Activated CD8-positive, alpha-beta T cell treated with anti-CD3 and anti-CD28 coated beads, Interleukin-2, amount 10 ng/mL, durations not matched to agents 7 days and 5 days (primary cell): ENCODE results near the gene COL4A6. TPM values are rescaled to one million over a fixed set of nuclear protein-coding genes. Genes with fewer than 3 reads are reported as not detected.
"Not testable (repeated sequence)": the region's sequence is repeated elsewhere in the genome, so short reads cannot be mapped to it uniquely, and the experiment has no call there.

Experiments
- ATAC-seq: fragments of 150-1000 bp; cut with Tn5 transposase; one replicate; pipeline ENCODE4 v1.10.0; 2021; ENCODE audit warnings: moderate library complexity
- CTCF ChIA-PET: fragments of 350-600 bp; sonication (Branson Sonifier 250); formaldehyde crosslinking; loops from one replicate; lab custom pipeline; 2021; ENCODE audit warnings: antibody characterized with exemption; lab: Charles Lee
- POLR2A ChIA-PET: fragments of 350-600 bp; sonication (Branson Sonifier 250); formaldehyde crosslinking; loops from one replicate; lab custom pipeline; 2021; ENCODE audit warnings: antibody characterized with exemption; lab: Charles Lee
- DNase-seq: peaks from one replicate; pipeline ENCODE4 v3.0.0-alpha.2; 2020
- H3K27ac Mint-ChIP-seq: one replicate; pipeline ENCODE4 v1.8.0; 2021; ENCODE audit warnings: mild to moderate bottlenecking, mixed read lengths
- H3K27me3 Mint-ChIP-seq: one replicate; pipeline ENCODE4 v1.8.0; 2021; ENCODE audit warnings: low read depth, mixed read lengths
- H3K36me3 Mint-ChIP-seq: one replicate; pipeline ENCODE4 v1.8.0; 2021; ENCODE audit warnings: low read depth, mixed read lengths
- H3K4me1 Mint-ChIP-seq: one replicate; pipeline ENCODE4 v1.8.0; 2021; ENCODE audit warnings: low read depth, mixed read lengths
- H3K4me3 Mint-ChIP-seq: one replicate; pipeline ENCODE4 v1.8.0; 2021; ENCODE audit warnings: mild to moderate bottlenecking, mixed read lengths
- H3K9me3 Mint-ChIP-seq: one replicate; pipeline ENCODE4 v1.8.0; 2022; ENCODE audit warnings: mixed read lengths; ENCODE audit not compliant: insufficient read depth
- total RNA-seq, 2 experiments: library from RNA; stranded (reverse); gene quantifications; one replicate each; pipeline ENCODE4 v1.2.3, GENCODE V29; 2021

COL4A6 gene
- total RNA-seq = not detected

- Mint-ChIP-seq H3K36me3 (no peaks in the 10 kb centered on the region), H3K4me1 (peaks cover 4% of the 10 kb centered on the region), H3K27me3 (peaks cover 26% of the 10 kb centered on the region), H3K4me3 (no peak within 1 kb of the TSS), H3K27ac (no peak within 1 kb of the TSS), H3K9me3 (no peaks in the 10 kb centered on the region)
- CTCF ChIA-PET = no interaction called here
- POLR2A ChIA-PET = no interaction called here
- DNase-seq (no peak), ATAC-seq (no peak)
Measured at GRCh38 chrX:108438110-108438623, at the start of gene COL4A6. TSS of gene COL4A6 (minus strand) at chrX:108438422. CDS start at chrX:108438196, 226 bp downstream.

- ChIA-PET CTCF (no interaction called here), POLR2A (no interaction called here)
- no peak overlapping the region for H3K4me3 Mint-ChIP-seq
Measured at GRCh38 chrX:108485960-108486359, 47.7 kb upstream of the COL4A6 start.

GRCh38 chrX:108484251-108484650 is 46.0 kb upstream of the COL4A6 start:
- Mint-ChIP-seq H3K27ac (no peak overlapping the region), H3K4me1 (no peaks in the 10 kb centered on the region), H3K27me3 (no peaks in the 10 kb centered on the region), H3K36me3 (no peaks in the 10 kb centered on the region), H3K9me3 (no peaks in the 10 kb centered on the region), H3K4me3 (no peak overlapping the region)
- CTCF ChIA-PET = no interaction called here
- ATAC-seq (no peak), DNase-seq (no peak)
- POLR2A ChIA-PET = no interaction called here

More at GRCh38 chrX:108485960-108486359, 47.7 kb upstream of the COL4A6 start:
- Mint-ChIP-seq H3K9me3 (no peaks in the 10 kb centered on the region), H3K36me3 (no peaks in the 10 kb centered on the region), H3K4me1 (no peaks in the 10 kb centered on the region), H3K27me3 (no peaks in the 10 kb centered on the region), H3K27ac (no peak overlapping the region)
- no peak for DNase-seq
- ATAC-seq = no peak

GRCh38 chrX:108481528-108481927 is 43.3 kb upstream of the COL4A6 start:
- ATAC-seq, H3K36me3 Mint-ChIP-seq, H3K4me3 Mint-ChIP-seq, H3K27me3 Mint-ChIP-seq, DNase-seq, CTCF ChIA-PET, H3K4me1 Mint-ChIP-seq, H3K9me3 Mint-ChIP-seq, POLR2A ChIA-PET, H3K27ac Mint-ChIP-seq: not testable (repeated sequence)

- H3K27ac Mint-ChIP-seq = no peak overlapping the region
- H3K27me3 Mint-ChIP-seq = no peaks in the 10 kb centered on the region
- ATAC-seq (no peak), DNase-seq (no peak)
- H3K36me3 Mint-ChIP-seq = no peaks in the 10 kb centered on the region
- ChIA-PET CTCF (no interaction called here), POLR2A (no interaction called here)
- H3K4me1 Mint-ChIP-seq = no peaks in the 10 kb centered on the region
- no peak overlapping the region for H3K4me3 Mint-ChIP-seq
- H3K9me3 Mint-ChIP-seq = no peaks in the 10 kb centered on the region
Measured at GRCh38 chrX:108473979-108474378, 35.8 kb upstream of the COL4A6 start.

- ChIA-PET CTCF (no interaction called here), POLR2A (no interaction called here)
- H3K4me1 Mint-ChIP-seq = no peaks in the 10 kb centered on the region
- H3K27ac Mint-ChIP-seq = no peak overlapping the region
- H3K4me3 Mint-ChIP-seq = no peak overlapping the region
- no peaks in the 10 kb centered on the region for H3K36me3 Mint-ChIP-seq
- no peak for DNase-seq
- H3K9me3 Mint-ChIP-seq = no peaks in the 10 kb centered on the region
- H3K27me3 Mint-ChIP-seq = no peaks in the 10 kb centered on the region
- no peak for ATAC-seq
Measured at GRCh38 chrX:108468486-108468885, 30.3 kb upstream of the COL4A6 start.

GRCh38 chrX:108464604-108465003 is 26.4 kb upstream of the COL4A6 start:
- no peaks in the 10 kb centered on the region for H3K4me1 Mint-ChIP-seq
- CTCF ChIA-PET = no interaction called here
- H3K27me3 Mint-ChIP-seq = no peaks in the 10 kb centered on the region
- DNase-seq (no peak), ATAC-seq (no peak)
- H3K27ac Mint-ChIP-seq = no peak overlapping the region
- H3K9me3 Mint-ChIP-seq = no peaks in the 10 kb centered on the region
- no peak overlapping the region for H3K4me3 Mint-ChIP-seq
- H3K36me3 Mint-ChIP-seq = no peaks in the 10 kb centered on the region
- POLR2A ChIA-PET = no interaction called here

GRCh38 chrX:108456971-108457477 is 18.8 kb upstream of the COL4A6 start:
- POLR2A ChIA-PET = no interaction called here
- no peak for ATAC-seq
- no peaks in the 10 kb centered on the region for H3K4me1 Mint-ChIP-seq
- H3K27ac Mint-ChIP-seq = no peak overlapping the region
- no peaks in the 10 kb centered on the region for H3K9me3 Mint-ChIP-seq
- no peak overlapping the region for H3K4me3 Mint-ChIP-seq
- H3K36me3 Mint-ChIP-seq = no peaks in the 10 kb centered on the region
- no peak for DNase-seq
- H3K27me3 Mint-ChIP-seq = no peaks in the 10 kb centered on the region
- CTCF ChIA-PET = no interaction called here

GRCh38 chrX:108453841-108454240 is 15.6 kb upstream of the COL4A6 start:
- Mint-ChIP-seq H3K4me3 (no peak overlapping the region), H3K27ac (no peak overlapping the region), H3K27me3 (no peaks in the 10 kb centered on the region), H3K36me3 (no peaks in the 10 kb centered on the region), H3K9me3 (no peaks in the 10 kb centered on the region), H3K4me1 (no peaks in the 10 kb centered on the region)
- DNase-seq = no peak
- ChIA-PET POLR2A (no interaction called here), CTCF (no interaction called here)
- ATAC-seq = no peak

GRCh38 chrX:108447303-108447702 is 9.1 kb upstream of the COL4A6 start:
- no peaks in the 10 kb centered on the region for H3K9me3 Mint-ChIP-seq
- DNase-seq (no peak), ATAC-seq (no peak)
- no peak overlapping the region for H3K27ac Mint-ChIP-seq
- no peaks in the 10 kb centered on the region for H3K36me3 Mint-ChIP-seq
- H3K4me1 Mint-ChIP-seq = no peaks in the 10 kb centered on the region
- H3K27me3 Mint-ChIP-seq = no peaks in the 10 kb centered on the region
- POLR2A ChIA-PET = no interaction called here
- no peak overlapping the region for H3K4me3 Mint-ChIP-seq
- CTCF ChIA-PET = no interaction called here

GRCh38 chrX:108442901-108443464 is 4.8 kb upstream of the COL4A6 start:
- Mint-ChIP-seq H3K4me1 (peaks cover 4% of the 10 kb centered on the region), H3K27me3 (peaks cover 20% of the 10 kb centered on the region)
- POLR2A ChIA-PET = no interaction called here

GRCh38 chrX:108439961-108440696 is 1.9 kb upstream of the COL4A6 start:
- peak overlapping the region; percentile 52 for H3K4me3 Mint-ChIP-seq
- ChIA-PET CTCF (no interaction called here), POLR2A (no interaction called here)
- H3K4me1 Mint-ChIP-seq = peaks cover 4% of the 10 kb centered on the region
- ATAC-seq (no peak), DNase-seq (no peak)
- no peak overlapping the region for H3K27ac Mint-ChIP-seq
- H3K36me3 Mint-ChIP-seq = no peaks in the 10 kb centered on the region
- H3K9me3 Mint-ChIP-seq = no peaks in the 10 kb centered on the region
- H3K27me3 Mint-ChIP-seq = peaks cover 26% of the 10 kb centered on the region

More at GRCh38 chrX:108442901-108443464, 4.8 kb upstream of the COL4A6 start:
- Mint-ChIP-seq H3K27ac (no peak overlapping the region), H3K4me3 (no peak overlapping the region), H3K36me3 (no peaks in the 10 kb centered on the region), H3K9me3 (no peaks in the 10 kb centered on the region)
- CTCF ChIA-PET = no interaction called here
- DNase-seq (no peak), ATAC-seq (no peak)
